PC-3 (cell line): Measurements from ENCODE around the gene HIVEP3.

Source experiments
- EZH2 ChIP-seq: fragments of 300-600 bp; sonication (generic); IDR thresholded peaks from one replicate; pipeline ENCODE4 v1.6.1; 2017; ENCODE audit warnings: antibody characterized with exemption, mild to moderate bottlenecking, low read length; ENCODE audit not compliant: unreplicated experiment
- EZH2phosphoT487 ChIP-seq: fragments of 300-600 bp; sonication (generic); IDR thresholded peaks from 2 replicates; pipeline ENCODE4 v1.6.1; 2018; ENCODE audit warnings: mild to moderate bottlenecking, antibody characterized with exemption, low read length, borderline replicate concordance
- TF ChIP-seq, protein P1 (sequence below): fragments of 300-600 bp; sonication (generic); conservative IDR thresholded peaks from 2 replicates; pipeline ENCODE4 v1.5.1; 2017; ENCODE audit warnings: antibody characterized with exemption, low read depth, mild to moderate bottlenecking, low read length

GRCh38 chr1:41673378-41673777 is 245.3 kb downstream of the HIVEP3 start:
- TF ChIP-seq, protein P1, sequence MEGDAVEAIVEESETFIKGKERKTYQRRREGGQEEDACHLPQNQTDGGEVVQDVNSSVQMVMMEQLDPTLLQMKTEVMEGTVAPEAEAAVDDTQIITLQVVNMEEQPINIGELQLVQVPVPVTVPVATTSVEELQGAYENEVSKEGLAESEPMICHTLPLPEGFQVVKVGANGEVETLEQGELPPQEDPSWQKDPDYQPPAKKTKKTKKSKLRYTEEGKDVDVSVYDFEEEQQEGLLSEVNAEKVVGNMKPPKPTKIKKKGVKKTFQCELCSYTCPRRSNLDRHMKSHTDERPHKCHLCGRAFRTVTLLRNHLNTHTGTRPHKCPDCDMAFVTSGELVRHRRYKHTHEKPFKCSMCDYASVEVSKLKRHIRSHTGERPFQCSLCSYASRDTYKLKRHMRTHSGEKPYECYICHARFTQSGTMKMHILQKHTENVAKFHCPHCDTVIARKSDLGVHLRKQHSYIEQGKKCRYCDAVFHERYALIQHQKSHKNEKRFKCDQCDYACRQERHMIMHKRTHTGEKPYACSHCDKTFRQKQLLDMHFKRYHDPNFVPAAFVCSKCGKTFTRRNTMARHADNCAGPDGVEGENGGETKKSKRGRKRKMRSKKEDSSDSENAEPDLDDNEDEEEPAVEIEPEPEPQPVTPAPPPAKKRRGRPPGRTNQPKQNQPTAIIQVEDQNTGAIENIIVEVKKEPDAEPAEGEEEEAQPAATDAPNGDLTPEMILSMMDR, result no peak
- TF ChIP-seq EZH2phosphoT487 (no peak), EZH2 (no peak)
